SK-N-SH (cell line): Measurements from ENCODE around the gene DNAJA3.

Experiments
- CTCF ChIP-seq: fragments of 200-600 bp; sonication (generic); IDR thresholded peaks from 2 replicates; pipeline ENCODE4 v1.6.1; 2017; ENCODE audit warnings: antibody characterized with exemption, mild to moderate bottlenecking, moderate library complexity
- ELF1 ChIP-seq: IDR thresholded peaks from 2 replicates; pipeline ENCODE4 v1.4.0; 2012
- EP300 ChIP-seq, 2 experiments: IDR thresholded peaks; 2 replicates each; pipeline versions ENCODE4 v1.4.0 to v1.6.1; 2012; ENCODE audit warnings: borderline replicate concordance in 1 of 2, low read depth in 1 of 2, low read length in 1 of 2
- GABPA ChIP-seq: IDR thresholded peaks from 2 replicates; pipeline ENCODE4 v1.4.0; 2012; ENCODE audit warnings: low read depth, mild to moderate bottlenecking
- IRF3 ChIP-seq: fragments of 150-350 bp; IDR thresholded peaks from 2 replicates; pipeline ENCODE4 v1.6.1; 2016; ENCODE audit warnings: mild to moderate bottlenecking, low read depth, low read length
- MAX ChIP-seq: IDR thresholded peaks from 2 replicates; pipeline ENCODE4 v1.4.0; 2012; ENCODE audit warnings: low read depth
- MEF2A ChIP-seq: IDR thresholded peaks from 2 replicates; pipeline ENCODE4 v1.4.0; 2012; ENCODE audit warnings: low read depth, borderline replicate concordance
- PBX3 ChIP-seq: IDR thresholded peaks from 2 replicates; pipeline ENCODE4; 2012
- POLR2AphosphoS5 ChIP-seq: IDR thresholded peaks from 2 replicates; pipeline ENCODE4 v1.6.1; 2012; ENCODE audit warnings: low read depth, low read length
- REST ChIP-seq: IDR thresholded peaks from 2 replicates; pipeline ENCODE4 v1.6.1; 2012; ENCODE audit warnings: mild to moderate bottlenecking, low read depth, low read length, moderate library complexity
- TAF1 ChIP-seq: IDR thresholded peaks from 2 replicates; pipeline ENCODE4 v1.6.1; 2012; ENCODE audit warnings: low read depth, mild to moderate bottlenecking, low read length, moderate library complexity, borderline replicate concordance
- TCF12 ChIP-seq: IDR thresholded peaks from 2 replicates; pipeline ENCODE4 v1.4.0; 2012
- USF1 ChIP-seq: IDR thresholded peaks from 2 replicates; pipeline ENCODE4 v1.4.0; 2012; ENCODE audit warnings: low read depth, borderline replicate concordance
- YY1 ChIP-seq: IDR thresholded peaks from 2 replicates; pipeline ENCODE4 v1.4.0; 2012; ENCODE audit warnings: low read depth, mild to moderate bottlenecking

- TF ChIP-seq CTCF (no peak), GABPA (no peak), EP300 (IDR thresholded peaks at IDR 0.05; ENCODE audit: borderline replicate concordance in 1 of 2, low read depth in 1 of 2, low read length in 1 of 2) (no peak), POLR2AphosphoS5 (no peak), YY1 (no peak), REST (no peak), TCF12 (no peak), TAF1 (no peak), PBX3 (no peak), MEF2A (no peak), IRF3 (no peak), MAX (no peak), USF1 (no peak), ELF1 (no peak)
Observed at GRCh38 chr16:4415538-4416199, 10.0 kb upstream of the DNAJA3 start.
